Ureter (tissue), 1 donor: Measurements from ENCODE around the gene FSTL3. TPM values are rescaled to one million over a fixed set of nuclear protein-coding genes. Genes with fewer than 3 reads are reported as not detected.
A peak's percentile ranks its signal among the peaks of the same experiment; 100 is the strongest.
"Not testable (repeated sequence)": the region's sequence is repeated elsewhere in the genome, so short reads cannot be mapped to it uniquely, and the experiment has no call there.

Experiments
- DNase-seq: peaks from one replicate; pipeline ENCODE4 v3.0.0-alpha.2; 2020; ENCODE audit warnings: low spot score
- total RNA-seq: library from RNA; stranded (reverse); gene quantifications from one replicate; pipeline ENCODE4 v1.2.4, GENCODE V29; 2023
- donor health status: DM: yes; HTN: yes; CAD: no.

Gene FSTL3
- total RNA-seq, 1 donor from 2014 or later, result 29.8 TPM

DNA sequence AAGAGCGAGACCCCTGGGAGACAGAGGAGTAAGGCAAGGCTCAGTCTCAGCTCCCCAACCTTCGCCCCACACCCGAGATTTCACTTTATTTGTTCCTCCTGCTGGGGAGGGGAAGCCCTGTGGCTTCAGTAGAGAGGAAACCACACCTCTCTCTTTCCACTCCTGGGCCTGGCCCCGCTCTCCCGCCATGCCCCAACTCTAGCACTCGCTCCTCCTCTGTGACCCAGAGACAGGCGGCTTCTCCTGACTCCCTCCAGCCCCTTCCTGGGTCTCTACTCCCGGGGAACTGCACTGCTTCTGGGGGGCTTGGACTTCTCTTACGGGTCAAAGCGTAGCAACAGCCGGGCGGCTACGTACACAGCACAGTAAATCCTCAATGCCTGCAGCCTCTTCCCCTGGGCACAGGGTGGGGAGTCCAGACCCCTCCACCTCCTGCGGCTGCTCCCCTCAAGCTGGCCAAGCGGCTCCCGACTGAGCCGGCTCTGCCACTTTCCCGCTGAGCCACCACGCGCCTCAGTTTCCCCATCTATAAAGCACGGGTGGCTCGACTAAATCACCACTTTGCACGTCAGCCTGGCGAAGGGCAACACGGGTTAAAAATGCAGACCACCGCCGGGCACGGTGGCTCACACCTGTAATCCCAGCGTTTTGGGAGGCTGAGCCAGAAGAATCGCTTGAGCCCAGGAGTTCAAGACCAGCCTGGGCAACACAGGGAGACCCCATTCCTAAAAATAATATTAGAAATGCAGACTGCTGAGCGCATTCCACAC is 14.6 kb upstream of the FSTL3 start:
- no peak for DNase-seq

DNA sequence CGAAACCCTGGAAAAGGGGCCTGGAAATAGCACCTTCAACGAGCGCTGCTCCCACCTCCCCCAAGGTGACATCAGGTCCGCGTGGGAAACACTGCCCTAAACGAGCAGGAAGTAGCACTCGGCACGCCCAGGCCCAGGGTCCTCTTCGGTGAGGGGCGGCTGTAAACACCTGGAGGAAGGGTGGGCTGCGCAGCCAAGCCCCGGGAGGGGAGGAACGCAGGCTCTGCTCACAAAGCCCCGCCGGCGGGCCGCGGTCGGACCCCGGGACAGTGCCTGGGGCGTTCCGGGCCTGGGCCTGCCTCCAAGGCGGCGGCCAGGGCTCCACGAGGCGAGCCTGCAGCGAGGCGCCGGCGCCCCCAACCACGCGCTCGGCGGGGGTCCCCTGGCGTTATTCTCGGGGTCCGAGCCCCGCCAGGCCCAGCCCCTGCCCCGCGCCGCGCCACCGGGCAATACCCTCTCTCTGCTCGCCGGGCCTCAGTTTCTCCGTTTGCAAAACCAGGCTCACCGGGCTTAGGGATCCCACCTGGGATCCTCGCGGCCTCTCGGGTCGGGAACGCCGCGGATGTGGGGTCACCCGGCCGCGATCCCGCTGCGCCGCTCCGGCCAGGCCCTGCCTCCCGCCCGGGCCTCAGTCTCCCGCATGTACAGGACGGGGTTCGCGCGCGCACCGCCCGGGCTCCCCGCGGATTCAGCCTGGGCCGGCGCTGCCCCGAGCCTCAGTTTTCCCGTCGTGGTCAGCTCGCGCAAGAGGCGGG is 13.8 kb upstream of the FSTL3 start:
- DNase-seq, result no peak

DNA sequence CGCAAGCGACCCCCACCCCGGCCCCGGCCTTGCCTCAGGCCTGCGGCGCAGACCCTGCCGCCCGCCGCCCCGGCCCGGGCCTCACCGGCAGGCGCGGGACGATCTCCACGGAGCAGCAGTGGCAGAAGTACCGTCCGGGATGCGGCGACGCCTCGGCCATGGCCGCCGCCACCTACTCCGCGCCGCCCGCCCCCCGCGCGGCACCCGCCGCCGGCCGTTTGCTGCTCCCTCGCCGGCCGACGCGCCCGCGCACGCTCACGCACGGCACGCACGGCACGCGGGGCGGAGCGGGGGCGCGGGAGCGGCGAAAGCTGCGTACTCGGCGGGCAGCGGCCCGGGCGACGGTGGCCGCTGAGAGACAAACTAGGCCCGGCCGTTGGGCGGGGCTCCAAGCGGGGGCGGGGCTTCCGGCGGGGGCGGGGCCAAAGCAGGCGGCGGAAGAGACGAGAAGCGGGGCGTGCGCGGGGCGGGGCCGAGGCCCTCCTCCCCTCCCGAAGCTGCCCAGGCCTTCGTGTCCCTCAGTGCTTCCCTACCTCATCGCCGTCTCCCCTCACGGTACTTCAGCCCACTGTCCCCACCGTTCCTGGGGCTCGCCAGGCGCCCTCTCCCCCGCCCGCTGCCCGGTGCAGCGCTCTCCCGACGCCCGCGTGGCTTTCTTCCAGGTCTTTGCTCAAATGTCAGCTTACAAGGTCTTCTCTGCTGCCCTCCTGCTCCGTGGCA is 13.1 kb upstream of the FSTL3 start, which contains the start of gene RNF126:
Gene RNF126 (minus strand): TSS at position 253 of the 720 bp plus-strand sequence. CDS start 93 bp downstream, at position 160.
- peak; percentile 96 for DNase-seq

DNA sequence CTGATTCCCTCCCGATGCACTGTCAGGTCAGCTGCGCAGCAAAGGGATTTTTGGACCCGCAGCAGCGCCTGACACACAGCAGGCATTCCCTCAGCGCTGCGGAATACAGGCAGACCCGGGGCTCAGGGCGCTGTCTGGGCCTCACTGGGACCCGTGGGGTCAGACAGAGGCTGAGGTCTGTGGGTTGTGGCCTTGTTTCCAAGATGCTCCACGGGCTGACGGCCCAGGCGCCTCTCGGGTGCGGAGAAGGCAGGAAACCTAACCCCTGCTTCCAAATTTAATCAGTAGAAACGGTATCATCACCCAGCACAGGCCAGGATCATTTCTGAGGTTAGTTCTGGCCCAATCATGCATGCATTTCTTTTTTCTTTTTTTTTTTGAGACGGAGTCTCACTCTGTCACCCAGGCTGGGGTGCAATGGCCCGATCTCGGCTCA is 12.5 kb upstream of the FSTL3 start:
- no peak for DNase-seq

DNA sequence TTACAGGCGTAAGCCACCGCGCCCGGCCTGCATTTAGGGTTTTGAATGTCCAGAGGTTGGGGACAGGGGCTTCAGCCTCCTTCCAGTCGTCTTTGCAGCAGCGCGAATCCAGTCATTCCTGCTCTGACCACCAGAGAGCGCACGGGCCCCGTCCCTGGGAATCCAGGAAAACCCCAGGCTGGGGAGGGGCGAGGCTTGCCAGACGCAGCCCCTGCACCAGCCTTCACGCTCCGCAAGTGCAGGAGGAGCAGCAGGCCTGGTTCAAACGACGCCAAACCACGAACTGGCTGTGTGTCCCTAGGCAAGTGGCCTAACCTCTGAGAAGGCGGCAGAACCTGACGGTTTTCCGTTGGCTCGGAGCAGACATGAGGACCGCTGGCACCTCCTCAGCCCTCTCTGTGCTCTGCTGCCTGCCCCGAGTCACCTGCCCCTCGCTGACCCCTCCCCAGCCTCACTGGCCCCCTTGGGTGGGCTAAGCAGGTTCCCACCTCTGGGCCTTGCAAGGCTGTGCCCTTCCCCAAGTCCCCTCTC is 11.2 kb upstream of the FSTL3 start:
- DNase-seq, result peak; percentile 79

DNA sequence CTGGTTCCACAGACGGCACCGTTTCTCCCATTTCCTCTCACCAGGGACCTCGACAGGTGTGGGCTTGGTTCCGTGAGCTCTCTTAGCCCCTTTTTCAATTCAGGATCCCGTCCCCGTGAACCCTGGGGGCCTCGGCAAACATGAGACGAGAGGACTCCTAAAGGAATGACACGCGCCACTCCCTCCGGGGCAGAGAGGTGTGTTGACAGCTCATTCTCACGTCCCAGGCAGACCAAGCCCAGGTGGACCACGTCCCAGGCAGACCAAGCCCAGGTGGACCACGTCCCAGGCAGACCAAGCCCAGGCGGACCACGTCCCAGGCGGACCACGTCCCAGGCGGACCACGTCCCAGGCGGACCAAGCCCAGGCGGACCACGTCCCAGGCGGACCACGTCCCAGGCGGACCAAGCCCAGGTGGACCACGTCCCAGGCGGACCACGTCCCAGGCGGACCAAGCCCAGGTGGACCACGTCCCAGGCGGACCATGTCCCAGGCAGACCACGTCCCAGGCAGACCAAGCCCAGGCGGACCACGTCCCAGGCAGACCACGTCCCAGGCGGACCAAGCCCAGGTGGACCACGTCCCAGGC is 9.1 kb upstream of the FSTL3 start:
- DNase-seq, result not testable (repeated sequence)

DNA sequence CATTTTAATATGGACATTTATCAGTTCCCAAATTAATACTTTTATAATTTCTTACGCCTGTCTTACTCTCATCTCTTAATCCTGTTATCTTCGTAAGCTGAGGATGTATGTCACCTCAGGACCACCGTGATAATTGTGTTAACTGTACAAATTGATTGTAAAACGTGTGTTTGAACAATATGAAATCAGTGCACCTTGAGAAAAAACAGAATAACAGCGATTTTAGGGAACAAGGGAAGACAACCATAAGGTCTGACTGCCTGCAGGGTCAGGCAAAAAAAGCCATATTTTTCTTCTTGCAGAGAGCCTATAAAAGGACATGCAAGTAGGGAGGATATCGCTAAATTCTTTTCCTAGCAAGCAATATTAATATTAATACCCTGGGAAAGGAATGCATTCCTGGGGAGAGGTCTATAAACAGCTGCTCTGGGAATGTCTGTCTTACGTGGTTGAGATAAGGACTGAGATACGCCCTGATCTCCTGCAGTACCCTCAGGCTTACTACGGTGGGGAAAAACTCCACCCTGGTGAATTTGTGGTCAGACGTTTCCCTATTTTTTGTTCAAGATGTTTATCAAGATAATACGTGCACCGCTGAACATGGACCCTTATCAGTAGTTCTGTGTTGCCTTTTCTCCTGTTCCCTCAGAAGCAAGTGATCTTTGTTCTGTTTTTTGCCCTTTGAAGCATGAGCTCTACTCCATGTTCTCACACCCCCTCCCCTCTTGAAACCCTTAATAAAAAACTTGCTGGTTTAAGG is 7.3 kb upstream of the FSTL3 start:
- not testable (repeated sequence) for DNase-seq

DNA sequence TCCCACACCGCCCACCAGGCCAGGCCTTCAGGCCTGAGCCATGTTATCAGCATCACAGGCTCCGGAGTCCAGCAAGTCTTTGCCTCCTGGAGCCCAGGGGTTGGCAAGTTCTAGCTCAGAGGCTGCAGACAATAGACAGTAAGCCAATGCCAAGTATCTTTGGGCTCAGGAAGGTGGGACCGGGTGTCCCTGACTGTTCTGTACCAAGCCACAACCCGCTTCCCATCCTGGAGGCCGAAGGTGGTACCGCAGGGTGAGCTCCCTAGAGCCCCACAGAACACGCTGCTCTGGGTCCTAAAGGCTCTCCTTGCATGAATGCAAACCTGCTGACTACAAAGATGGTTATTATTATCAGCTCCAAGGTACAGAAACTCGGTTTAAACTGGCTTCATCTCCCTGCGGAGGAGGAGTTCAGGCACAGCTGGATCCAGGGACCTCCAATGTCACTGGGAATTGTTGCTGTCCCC is 5.5 kb upstream of the FSTL3 start:
- no peak for DNase-seq

DNA sequence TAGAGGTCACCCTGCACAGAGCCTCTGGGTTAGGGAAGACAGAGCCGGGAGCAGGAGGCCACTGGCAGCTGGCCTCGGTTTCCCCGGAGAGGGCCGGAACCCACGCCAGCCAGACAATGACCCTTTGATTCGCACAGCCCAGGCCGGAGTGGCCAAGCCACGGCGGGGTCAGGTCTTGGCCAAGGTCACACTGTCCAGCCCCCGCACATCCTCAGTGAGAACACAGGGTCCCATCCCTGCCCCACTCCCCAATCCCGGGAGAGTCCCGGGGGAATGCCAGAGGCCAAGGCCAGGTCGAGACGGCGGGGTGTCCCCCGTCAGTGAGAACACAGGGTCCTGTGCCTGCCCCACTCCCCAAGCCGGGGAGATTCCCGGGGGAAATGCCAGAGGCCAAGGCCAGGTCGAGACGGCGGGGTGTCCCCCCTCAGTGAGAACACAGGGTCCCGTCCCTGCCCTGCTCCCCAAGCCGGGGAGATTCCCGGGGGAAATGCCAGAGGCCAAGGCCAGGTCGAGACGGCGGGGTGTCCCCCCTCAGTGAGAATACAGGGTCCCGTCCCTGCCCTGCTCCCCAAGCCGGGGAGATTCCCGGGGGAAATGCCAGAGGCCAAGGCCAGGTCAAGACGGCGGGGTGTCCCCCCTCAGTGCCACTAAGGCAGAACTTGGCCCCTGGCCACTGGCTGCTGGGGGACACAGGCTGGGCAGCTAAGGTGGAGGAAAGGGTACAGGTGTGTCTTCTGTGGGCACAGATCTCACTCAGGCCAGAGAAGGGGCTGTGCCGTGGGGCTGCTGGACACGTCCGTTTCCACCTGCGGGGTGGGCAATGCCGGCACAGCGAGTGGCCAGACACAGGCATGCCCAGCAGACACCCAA is 1.7 kb upstream of the FSTL3 start:
- no peak for DNase-seq

DNA sequence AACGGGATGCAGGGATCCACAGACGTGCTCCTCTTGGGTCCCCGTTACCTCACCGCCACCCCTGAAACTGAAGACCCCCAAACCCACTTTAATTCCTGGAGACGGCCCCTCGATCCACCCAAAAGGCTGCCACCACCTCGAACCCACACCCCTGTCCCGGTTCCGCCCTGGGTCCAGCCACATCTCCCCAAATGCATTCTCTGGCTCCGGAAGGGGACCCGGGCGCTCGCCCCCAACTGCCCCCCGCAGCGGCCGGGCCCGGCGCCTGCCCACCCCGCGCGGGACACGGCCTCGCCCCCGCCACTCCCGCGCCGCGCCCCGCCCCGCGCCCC is 219 bp upstream of the FSTL3 start:
- no peak for DNase-seq

DNA sequence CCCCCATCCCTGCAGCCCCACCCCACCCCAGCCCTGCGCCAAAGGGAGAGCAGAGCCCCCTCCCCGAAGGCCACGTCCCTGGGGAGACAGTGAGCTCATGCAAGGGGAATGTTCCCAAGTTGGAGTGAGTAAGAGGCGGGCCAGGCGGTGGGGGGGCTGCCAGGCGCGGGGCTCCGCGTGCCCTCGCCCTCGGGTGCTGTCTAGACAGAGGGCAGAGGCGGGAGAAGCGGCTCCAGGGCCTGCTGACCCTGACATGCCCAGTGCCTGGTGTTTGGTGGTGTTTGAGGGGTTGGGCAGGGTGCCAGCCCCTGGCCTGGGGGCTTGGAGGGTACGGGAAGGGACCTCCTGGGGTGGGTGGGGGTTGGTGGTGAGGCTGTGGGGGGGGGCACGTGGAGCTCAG is 1.0 kb downstream of the FSTL3 start:
- DNase-seq, result no peak

DNA sequence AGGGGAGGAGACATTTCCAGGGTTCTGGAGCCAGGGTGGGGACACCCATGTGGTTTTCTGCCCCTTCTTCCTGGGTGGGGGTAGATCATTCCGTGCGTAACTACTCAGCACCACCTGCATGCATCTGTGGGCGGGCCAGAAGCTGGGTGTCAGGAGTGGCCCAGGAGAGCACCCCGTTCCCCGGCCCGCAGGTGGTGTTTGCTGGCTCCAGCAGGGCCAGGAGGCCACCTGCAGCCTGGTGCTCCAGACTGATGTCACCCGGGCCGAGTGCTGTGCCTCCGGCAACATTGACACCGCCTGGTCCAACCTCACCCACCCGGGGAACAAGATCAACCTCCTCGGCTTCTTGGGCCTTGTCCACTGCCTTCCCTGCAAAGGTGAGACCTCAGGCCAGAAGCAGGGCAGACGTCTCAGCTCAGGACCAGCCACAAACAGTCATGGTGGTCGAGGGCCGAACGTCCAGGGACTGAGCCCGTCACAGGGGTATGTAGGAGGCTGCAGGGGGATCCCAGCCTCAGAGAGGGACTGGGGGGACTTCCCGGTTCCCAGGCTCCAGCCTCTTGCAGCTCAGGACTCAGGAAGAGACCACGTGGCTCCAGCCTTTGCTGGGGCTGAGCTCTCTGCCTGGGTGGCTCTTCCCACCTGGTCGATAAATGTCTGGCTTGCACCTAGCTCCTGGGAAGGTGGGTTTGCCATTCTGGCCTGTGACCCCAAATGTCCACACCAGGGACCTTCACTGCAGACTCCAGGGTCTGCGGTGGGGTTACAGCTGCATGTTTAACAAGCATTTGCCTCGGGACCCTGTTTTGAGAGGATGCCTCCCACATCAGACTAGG is 1.6 kb downstream of the FSTL3 start:
- DNase-seq, result no peak

DNA sequence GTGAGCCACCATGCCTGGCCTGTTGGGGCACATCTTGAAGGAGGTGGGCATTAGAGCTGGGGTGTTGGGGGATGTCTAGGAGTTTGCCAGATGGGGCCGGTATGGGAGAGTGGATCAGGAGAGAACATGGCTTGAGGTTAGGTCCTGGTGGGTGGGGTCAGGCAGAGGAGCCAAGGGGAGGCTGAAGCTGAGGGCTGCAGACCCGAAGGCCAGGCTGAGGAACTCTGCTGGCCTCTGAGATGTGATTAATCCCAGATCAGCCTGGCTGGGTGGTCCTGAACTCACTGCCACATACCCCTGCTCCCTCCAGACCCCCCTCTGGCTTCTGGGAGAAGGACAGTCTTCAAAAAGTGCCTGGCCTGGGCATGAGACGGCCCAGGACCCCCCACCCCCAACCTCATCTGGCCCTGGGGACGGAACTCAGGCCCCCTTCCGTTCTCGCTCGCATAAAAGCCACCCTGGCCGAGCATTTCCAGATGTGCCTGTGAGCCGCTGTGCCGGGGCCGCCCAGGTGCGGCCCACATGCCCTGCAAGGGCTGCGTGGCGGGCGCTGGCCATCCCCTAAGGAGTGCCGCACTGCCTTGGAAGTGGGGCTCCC is 2.7 kb downstream of the FSTL3 start:
- no peak for DNase-seq

DNA sequence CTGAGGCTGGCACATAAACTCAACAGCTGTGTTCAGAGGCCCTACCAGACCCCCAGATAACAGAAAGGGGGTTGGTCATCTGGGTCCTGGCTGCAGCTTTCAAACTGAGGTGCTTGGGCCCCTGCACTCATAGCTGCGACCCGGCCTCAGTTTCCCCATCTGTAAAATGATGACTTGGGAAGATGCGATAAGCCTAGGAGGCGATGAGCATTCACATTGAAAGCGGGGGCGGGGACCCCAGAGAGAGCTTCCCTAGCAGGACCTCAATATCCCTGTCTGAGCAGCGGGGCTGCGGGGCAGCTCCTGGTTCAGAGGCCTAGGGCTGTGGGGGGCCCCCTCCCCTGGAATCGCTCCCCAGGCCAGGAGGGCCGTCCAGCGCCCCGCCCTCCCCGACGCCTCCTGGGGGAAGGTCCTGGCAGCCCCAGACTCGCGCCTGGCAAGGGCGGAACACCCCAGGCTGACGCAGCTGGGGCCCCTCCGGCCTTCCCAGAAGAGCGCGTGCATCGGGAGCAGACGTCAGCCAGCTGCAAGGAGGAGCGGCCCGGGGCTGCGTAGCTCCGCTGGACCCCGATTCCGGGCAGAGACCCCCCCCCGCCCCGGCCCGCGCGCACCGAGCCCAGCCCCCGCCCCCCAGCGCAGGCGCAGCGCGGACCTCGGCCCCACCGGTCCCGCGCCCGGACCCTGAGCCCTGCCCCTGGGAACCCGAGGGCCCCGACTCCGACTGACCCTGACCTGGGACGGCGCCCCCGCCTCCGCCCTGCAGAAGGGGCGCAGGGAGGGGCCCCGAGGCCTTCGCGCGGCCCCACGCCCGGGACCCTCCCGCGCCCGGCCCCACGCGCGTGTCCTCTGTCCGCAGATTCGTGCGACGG is 3.5 kb downstream of the FSTL3 start:
- DNase-seq, result peak; percentile 75

DNA sequence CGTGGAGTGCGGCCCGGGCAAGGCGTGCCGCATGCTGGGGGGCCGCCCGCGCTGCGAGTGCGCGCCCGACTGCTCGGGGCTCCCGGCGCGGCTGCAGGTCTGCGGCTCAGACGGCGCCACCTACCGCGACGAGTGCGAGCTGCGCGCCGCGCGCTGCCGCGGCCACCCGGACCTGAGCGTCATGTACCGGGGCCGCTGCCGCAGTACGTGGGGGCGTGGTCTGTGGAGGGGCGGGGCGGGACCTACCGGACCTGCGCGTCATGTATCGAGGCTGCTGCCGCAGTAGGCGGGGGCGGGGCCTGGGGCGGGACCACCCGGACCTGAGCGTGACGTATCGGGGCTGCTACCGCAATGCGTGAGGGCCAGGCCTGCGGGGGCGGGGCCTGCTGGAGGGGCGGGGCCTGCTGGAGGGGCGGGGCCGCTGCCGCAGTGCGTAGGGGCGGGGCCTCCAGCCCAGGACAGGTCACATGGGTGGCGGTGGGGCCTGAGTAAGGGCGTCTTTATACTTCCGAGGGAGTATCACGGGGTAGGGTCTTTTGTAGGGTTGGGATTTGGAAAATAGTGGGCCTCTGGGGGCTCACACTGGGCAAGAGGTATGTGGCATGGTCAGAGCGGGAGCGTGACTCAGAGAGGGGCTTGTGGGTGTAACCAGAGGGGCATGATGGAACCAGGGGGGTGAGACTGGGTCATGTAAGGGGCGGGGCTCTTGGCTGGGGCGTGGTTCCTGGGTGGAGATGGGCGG is 4.3 kb downstream of the FSTL3 start:
- peak; percentile 100 for DNase-seq

DNA sequence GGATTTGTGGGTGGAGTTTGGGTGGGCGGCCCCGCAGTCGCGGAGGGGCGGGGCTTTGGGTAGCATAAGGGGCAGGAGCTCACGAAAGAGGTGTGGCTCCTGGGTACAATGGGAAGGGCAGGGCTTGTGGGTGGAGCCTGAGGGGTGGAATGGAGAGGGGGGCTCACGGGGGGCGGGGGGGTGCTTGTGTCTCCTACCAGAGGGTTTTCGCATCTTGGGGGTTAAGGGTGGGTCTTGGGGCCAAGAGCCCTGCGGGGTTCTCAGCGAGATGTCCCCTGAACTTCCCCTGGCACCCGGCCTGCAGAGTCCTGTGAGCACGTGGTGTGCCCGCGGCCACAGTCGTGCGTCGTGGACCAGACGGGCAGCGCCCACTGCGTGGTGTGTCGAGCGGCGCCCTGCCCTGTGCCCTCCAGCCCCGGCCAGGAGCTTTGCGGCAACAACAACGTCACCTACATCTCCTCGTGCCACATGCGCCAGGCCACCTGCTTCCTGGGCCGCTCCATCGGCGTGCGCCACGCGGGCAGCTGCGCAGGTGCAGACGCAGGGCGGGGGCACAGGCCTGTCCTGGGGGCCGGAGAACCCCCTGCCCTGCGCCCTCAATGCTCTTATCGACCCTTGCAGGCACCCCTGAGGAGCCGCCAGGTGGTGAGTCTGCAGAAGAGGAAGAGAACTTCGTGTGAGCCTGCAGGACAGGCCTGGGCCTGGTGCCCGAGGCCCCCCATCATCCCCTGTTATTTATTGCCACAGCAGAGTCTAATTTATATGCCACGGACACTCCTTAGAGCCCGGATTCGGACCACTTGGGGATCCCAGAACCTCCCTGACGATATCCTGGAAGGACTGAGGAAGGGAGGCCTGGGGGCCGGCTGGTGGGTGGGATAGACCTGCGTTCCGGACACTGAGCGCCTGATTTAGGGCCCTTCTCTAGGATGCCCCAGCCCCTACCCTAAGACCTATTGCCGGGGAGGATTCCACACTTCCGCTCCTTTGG is 5.1 kb downstream of the FSTL3 start:
- no peak for DNase-seq
